T-helper 1 cell treated with Interleukin-12 subunit alpha and Interleukin-12 subunit beta and Interleukin-4 antibody, amounts not matched to agents 30 ng/mL and 1 ng/mL, for 36 hours (primary cell): ENCODE results near the gene SLAMF9. TPM values are rescaled to one million over a fixed set of nuclear protein-coding genes. Genes with fewer than 3 reads are reported as not detected.

ENCODE experiments used
- intact Hi-C: fragments of 100-400 bp; cut with micrococcal nuclease; formaldehyde crosslinking; loops from one replicate; pipeline ENCODE4 v1.15.1; 2024
- total RNA-seq: library from RNA; stranded (reverse); gene quantifications from 2 replicates; pipeline ENCODE4 v1.2.3, GENCODE V29; 2022

SLAMF9 gene
- total RNA-seq: not detected in 2 replicates

- intact Hi-C loops: no loop called here
Measured at GRCh38 chr1:159953536-159954515, at the start of gene SLAMF9. TSS of gene SLAMF9 (minus strand) at chr1:159954237. CDS start at chr1:159954137, 100 bp downstream.

- intact Hi-C loops: no loop called here
Measured at GRCh38 chr1:160001440-160001839, 47.4 kb upstream of the SLAMF9 start.

- intact Hi-C loops: no loop called here
Measured at GRCh38 chr1:159999204-159999603, 45.2 kb upstream of the SLAMF9 start.

GRCh38 chr1:159996653-159997052 is 42.6 kb upstream of the SLAMF9 start:
- intact Hi-C loops: no loop called here

- intact Hi-C loops: no loop called here
Measured at GRCh38 chr1:159994896-159995295, 40.9 kb upstream of the SLAMF9 start.

DNA sequence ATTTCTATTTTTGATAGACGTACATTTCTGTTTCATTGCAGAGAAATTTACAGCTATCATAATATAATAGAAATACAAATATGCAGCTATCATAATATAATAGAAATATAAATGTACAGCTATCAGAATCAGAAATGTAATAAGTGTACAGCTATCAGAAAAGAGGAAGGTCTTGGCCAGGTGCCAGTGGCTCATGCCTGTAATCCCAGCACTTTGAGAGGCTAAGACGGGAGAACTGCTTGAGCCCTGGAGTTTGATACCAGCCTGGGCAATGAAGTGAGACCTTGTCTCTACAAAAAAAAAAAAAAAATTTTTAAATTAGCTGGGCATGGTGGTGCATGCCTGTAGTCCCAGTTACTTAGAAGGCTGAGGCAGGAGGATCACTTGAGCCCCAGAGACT is 39.9 kb upstream of the SLAMF9 start:
- intact Hi-C loops: no loop called here

DNA sequence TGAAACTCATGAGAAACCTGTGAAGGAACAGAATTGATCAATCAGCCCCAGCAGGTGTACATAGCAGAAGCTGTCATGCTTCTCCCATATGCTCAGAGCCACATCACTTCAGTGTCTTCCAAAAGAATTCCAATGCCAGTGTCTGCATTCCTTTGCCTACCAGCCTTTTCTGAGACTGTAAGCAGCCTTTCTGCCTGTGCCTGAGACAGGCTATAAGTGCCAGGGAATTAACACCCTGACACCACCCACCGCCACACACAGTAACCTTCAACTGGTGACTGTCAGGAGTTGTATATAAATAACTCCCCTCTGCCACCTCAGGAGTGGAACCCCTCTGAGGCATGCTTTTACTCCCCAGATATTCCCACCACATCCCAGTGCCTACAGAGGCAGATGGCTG is 38.1 kb upstream of the SLAMF9 start:
- intact Hi-C loops: no loop called here

GRCh38 chr1:159991513-159991912 is 37.5 kb upstream of the SLAMF9 start:
- intact Hi-C loops: no loop called here

- intact Hi-C loops: no loop called here
Measured at GRCh38 chr1:159990005-159990404, 36.0 kb upstream of the SLAMF9 start.

- intact Hi-C loops: no loop called here
Measured at GRCh38 chr1:159989581-159989980, 35.5 kb upstream of the SLAMF9 start.

- intact Hi-C loops: no loop called here
Measured at GRCh38 chr1:159988006-159988405, 34.0 kb upstream of the SLAMF9 start.

DNA sequence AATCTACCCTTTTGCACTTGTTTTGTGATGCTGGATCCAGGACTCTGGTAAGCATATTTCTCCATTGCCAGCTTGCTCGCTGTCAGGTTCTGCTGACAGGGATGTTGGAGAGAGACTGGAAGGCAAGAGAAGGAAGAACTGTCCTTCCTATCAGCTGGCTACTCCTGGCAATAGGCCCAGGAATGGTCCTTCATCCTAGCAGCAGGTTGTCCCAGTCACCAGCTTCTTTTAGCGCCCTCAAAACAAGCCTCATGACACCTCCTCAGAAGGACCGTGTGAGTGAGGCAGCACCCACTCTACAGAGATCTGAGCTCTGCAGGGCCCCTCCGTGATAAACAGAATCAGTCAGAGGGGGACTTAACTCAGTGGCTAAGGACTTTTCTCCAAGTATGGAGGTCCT is 33.1 kb upstream of the SLAMF9 start:
- intact Hi-C loops: no loop called here

GRCh38 chr1:159986531-159986930 is 32.5 kb upstream of the SLAMF9 start:
- intact Hi-C loops: no loop called here

- intact Hi-C loops: no loop called here
Measured at GRCh38 chr1:159986093-159986492, 32.1 kb upstream of the SLAMF9 start.

DNA sequence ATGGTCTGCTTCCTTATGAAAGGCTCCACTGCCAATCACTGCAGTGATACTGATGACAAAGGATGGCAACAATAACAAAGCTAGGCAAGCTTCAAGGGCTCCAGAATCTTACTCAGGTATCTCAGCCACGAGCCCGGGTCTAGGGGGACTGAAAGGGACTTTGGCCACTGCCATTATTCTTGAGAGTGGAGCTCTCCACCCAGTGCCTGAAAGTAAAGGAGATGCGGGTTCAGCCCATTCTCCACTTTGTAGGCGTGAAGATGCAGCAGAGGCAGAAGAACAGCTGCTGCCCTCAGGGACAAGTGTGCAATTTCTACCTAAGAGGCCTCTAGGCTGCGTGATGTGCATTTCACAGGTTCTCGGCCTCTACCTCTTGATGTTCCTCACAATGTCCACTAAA is 31.4 kb upstream of the SLAMF9 start:
- intact Hi-C loops: no loop called here

DNA sequence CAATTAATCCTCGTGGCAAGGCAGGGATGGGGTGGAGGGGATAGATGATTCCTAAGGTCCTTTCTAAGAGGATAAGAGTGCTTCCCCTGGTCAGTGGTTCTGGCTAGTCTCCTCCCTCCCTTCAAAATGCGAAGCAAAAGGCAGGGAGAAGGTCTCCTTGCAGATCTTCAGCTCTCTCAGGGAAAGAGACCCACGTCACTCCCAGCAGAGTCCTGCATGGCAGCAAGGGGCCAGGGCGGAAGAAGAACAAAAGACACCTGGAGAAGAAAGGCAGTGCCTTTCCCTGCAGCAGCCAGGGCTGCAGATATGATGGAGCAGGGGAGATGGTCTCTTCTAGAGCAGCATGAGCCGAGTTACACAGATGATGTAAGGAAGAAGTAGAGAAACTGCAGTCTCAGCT is 29.6 kb upstream of the SLAMF9 start:
- intact Hi-C loops: no loop called here

DNA sequence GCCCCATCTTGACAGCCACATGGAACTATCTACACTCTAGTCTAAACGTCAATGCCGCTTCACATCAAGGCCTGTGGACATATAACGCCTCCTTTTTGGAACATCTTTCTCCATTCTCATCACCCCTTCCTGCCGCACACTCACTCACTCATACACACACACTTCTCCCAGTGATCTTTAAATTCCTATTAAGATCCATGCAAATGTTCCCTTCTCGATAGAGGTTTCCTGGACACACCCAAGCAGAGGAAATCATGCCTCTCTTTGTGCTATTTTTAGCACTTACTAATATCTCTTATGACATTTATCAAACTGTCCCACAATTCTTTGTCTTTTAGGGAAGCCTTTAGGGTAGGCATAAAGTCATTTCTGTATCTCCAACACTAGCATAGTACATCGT is 28.2 kb upstream of the SLAMF9 start:
- intact Hi-C loops: no loop called here

DNA sequence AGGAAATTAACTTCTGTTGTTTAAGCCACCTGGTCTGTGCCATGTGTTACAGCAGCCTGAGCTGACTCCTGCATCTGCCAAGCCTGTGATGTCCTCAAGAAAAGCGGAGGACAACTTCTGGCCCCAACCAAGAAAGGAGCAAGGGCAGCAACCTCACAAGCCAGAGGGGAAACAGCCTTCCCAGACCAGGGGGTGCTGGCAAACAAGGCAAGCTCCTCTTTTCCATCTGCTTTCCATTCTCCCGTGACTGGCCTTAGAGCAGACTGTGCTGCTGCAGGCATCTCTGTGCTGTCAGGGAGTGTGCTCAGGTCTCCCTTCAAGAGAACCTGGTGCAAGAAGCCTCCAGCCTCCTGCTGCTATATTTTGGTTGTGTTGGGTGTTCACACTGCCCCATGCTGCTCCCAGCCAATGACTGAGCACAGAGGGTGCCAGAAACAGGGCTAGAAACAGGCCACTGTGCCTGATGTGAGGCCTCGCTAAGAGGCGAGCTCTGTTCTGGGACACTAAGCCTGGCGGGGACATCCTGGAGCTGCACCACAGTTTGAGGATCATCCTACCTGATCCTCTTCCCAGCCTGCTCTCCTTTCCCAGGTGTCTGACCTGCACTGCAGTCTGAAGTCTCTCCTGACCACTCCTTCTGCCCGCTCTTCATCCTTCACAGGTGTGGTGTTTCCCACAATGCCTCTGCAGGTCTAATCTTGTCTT is 27.5 kb upstream of the SLAMF9 start:
- intact Hi-C loops: no loop called here

- intact Hi-C loops: no loop called here
Measured at GRCh38 chr1:159980786-159981185, 26.7 kb upstream of the SLAMF9 start.

DNA sequence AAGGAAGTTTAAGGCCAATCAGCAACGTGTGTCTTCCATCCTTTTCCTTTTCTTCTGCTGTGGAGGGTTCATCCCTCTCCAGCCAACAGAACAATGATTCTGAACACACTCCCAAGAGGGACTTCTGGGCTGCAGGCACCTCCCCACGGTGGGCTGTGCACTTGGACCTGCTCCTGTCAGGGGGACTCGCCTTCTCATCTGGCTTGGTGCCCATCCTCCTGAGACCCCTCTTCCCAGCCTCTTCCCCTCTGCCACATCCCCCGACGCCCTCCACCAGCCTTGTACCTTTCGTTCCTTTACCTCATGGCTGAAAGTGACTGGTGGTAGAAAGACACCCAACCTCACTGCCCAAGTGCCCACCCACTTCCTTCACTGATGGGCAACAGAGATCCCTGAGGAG is 26.0 kb upstream of the SLAMF9 start:
- intact Hi-C loops: no loop called here

- intact Hi-C loops: no loop called here
Measured at GRCh38 chr1:159979257-159979656, 25.2 kb upstream of the SLAMF9 start.

DNA sequence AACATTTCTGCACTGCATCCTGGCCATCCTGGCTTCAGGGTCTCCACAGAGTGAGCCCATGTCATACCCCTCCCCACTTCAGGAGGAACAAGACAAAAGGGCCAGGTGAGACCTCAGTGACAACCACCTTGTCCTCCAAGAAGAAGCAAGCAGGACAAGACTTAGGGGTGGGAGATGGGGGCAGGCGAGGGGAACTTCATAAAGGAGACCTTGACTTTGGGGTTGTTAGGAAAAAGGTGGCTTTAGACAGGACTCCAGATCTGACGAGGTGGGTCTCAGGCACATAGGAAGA is 24.0 kb upstream of the SLAMF9 start:
- intact Hi-C loops: no loop called here
